K562 (cell line): ENCODE data around the gene THSD8. TPM values are rescaled to one million over a fixed set of nuclear protein-coding genes. Genes with fewer than 3 reads are reported as not detected.

Experiments
- CBFB ChIP-seq: sonication (generic); formaldehyde crosslinking; IDR thresholded peaks from 2 replicates; pipeline ENCODE4 v1.4.0; 2020; ENCODE audit warnings: mild to moderate bottlenecking, missing genetic modification reagents
- CREB1 ChIP-seq, 2 experiments: sonication (generic) in 1 of 2; formaldehyde crosslinking in 1 of 2; IDR thresholded peaks; 2 replicates each; pipeline versions ENCODE4 v1.6.1 to v1.8.0; 2012 to 2022; ENCODE audit warnings: inconsistent platforms in 1 of 2, mild to moderate bottlenecking in 1 of 2, missing genetic modification reagents in 1 of 2, moderate library complexity in 1 of 2
- CREM ChIP-seq: IDR thresholded peaks from 2 replicates; pipeline ENCODE4 v1.6.1; 2014; ENCODE audit warnings: antibody characterized with exemption, low read depth
- DEAF1 ChIP-seq: fragments of 450-650 bp; formaldehyde crosslinking; IDR thresholded peaks from 2 replicates; pipeline ENCODE4 v1.4.0; 2020; ENCODE audit warnings: mild to moderate bottlenecking, moderate library complexity
- E2F6 ChIP-seq, 2 experiments: IDR thresholded peaks; 2 replicates each; pipeline ENCODE4 v1.6.1; 2011; ENCODE audit warnings: borderline replicate concordance in 1 of 2, control low read depth in 1 of 2, low read depth in 1 of 2, low read length in 1 of 2, mild to moderate bottlenecking in 1 of 2, mixed read lengths in 1 of 2, moderate library complexity in 1 of 2; ENCODE audit not compliant: insufficient read depth in 1 of 2, insufficient read length in 1 of 2, poor library complexity in 1 of 2, severe bottlenecking in 1 of 2; ENCODE audit errors: extremely low read depth in 1 of 2
- FOS ChIP-seq: IDR thresholded peaks from 3 replicates; pipeline ENCODE4 v1.6.1; 2011; ENCODE audit not compliant: insufficient read length; ENCODE audit errors: extremely low read depth
- GATAD2B ChIP-seq: fragments of 450-650 bp; IDR thresholded peaks from 2 replicates; pipeline ENCODE4 v1.6.1; 2017; ENCODE audit warnings: mild to moderate bottlenecking, borderline replicate concordance
- HIVEP1 ChIP-seq: fragments of 250-450 bp; sonication (Bioruptor Pico); IDR thresholded peaks from 2 replicates; pipeline ENCODE4 v1.4.0; 2020; ENCODE audit warnings: mild to moderate bottlenecking
- HLTF ChIP-seq: fragments of 450-650 bp; IDR thresholded peaks from 2 replicates; pipeline ENCODE4 v1.6.1; 2016
- JUN ChIP-seq, 2 experiments: sonication (generic) in 1 of 2; formaldehyde crosslinking in 1 of 2; IDR thresholded peaks; 2 replicates each; pipeline versions ENCODE4 v1.6.1 to v1.8.0; 2012 to 2022; ENCODE audit warnings: borderline replicate concordance in 2 of 2, mild to moderate bottlenecking in 2 of 2, improper control_type of control experiment in 1 of 2, low read depth in 1 of 2, low read length in 1 of 2, missing genetic modification reagents in 1 of 2
- LCOR ChIP-seq: sonication (generic); formaldehyde crosslinking; IDR thresholded peaks from 2 replicates; pipeline ENCODE4 v1.8.0; 2022; ENCODE audit warnings: mild to moderate bottlenecking, missing genetic modification reagents
- MNT ChIP-seq, 2 experiments: fragments of 450-650 bp; conservative IDR thresholded peaks; 2 replicates each; pipeline ENCODE4 v1.6.1; 2017; ENCODE audit warnings: mild to moderate bottlenecking in 2 of 2, moderate library complexity in 2 of 2
- MTF1 ChIP-seq: fragments of 250-450 bp; sonication (Bioruptor Pico); IDR thresholded peaks from 2 replicates; pipeline ENCODE4 v1.9.0; 2021; ENCODE audit warnings: moderate library complexity, mild to moderate bottlenecking, inconsistent platforms, borderline replicate concordance
- NCOR1 ChIP-seq: fragments of 450-650 bp; IDR thresholded peaks from 2 replicates; pipeline ENCODE4 v1.6.1; 2016; ENCODE audit warnings: mild to moderate bottlenecking, moderate library complexity
- NFIC ChIP-seq: fragments of 450-650 bp; IDR thresholded peaks from 2 replicates; pipeline ENCODE4 v1.6.1; 2017; ENCODE audit warnings: mild to moderate bottlenecking, inconsistent platforms
- PML ChIP-seq: IDR thresholded peaks from 2 replicates; pipeline ENCODE4 v1.6.1; 2012; ENCODE audit warnings: low read length, inconsistent platforms
- RAD21 ChIP-seq, 2 experiments: fragments of 250-450 bp in 1 of 2; fragments of 450-650 bp in 1 of 2; sonication (Bioruptor Pico) in 1 of 2; formaldehyde crosslinking in 1 of 2; IDR thresholded peaks in 1 of 2; conservative IDR thresholded peaks in 1 of 2; 2 replicates each; pipeline versions ENCODE4 v1.4.0 to v1.8.0; 2020 to 2022; ENCODE audit warnings: mild to moderate bottlenecking in 2 of 2, moderate library complexity in 1 of 2
- RB1 ChIP-seq: fragments of 450-650 bp; IDR thresholded peaks from 2 replicates; pipeline ENCODE4 v1.6.1; 2017; ENCODE audit warnings: low read depth, mild to moderate bottlenecking
- RBM14 ChIP-seq: fragments of 200-400 bp; formaldehyde crosslinking; IDR thresholded peaks from 2 replicates; pipeline ENCODE4 v1.6.1; 2018; ENCODE audit warnings: low read depth, mild to moderate bottlenecking, low read length, moderate library complexity, borderline replicate concordance; ENCODE audit not compliant: insufficient read depth
- TBP ChIP-seq: optimal IDR thresholded peaks from 2 replicates; pipeline ENCODE3; 2011; ENCODE audit warnings: low read depth, low read length, improper control_type of control experiment
- TRIM24 ChIP-seq, 2 experiments: fragments of 450-650 bp; IDR thresholded peaks; 2 replicates each; pipeline ENCODE4 v1.6.1; 2016
- ZBTB17 ChIP-seq: fragments of 450-650 bp; formaldehyde crosslinking; IDR thresholded peaks from 2 replicates; pipeline ENCODE4 v1.4.0; 2020; ENCODE audit warnings: mild to moderate bottlenecking
- ZBTB7A ChIP-seq: IDR thresholded peaks from 2 replicates; pipeline ENCODE4 v1.6.1; 2011; ENCODE audit warnings: low read depth, mild to moderate bottlenecking, low read length, moderate library complexity, borderline replicate concordance; ENCODE audit not compliant: control insufficient read depth
- polyA plus RNA-seq, 8 experiments: library from polyadenylated mRNA; depleted of rRNA in 4 of 8; stranded (reverse) in 5 of 8; unstranded in 3 of 8; fragments of >200 nt; fragmentation: Nextera tagmentation in 2 of 8; fragmentation: Illumina TruSeq in 1 of 8; extraction: Ambion mirVana in 2 of 8; extraction: Trizol in 1 of 8; gene quantifications; 2 replicates each; pipeline versions ENCODE4 v1.2.1 to v1.2.3, GENCODE V29; 2011 to 2014; ENCODE audit warnings: inconsistent platforms in 1 of 8, missing spikeins in 1 of 8
- total RNA-seq, 7 experiments: library from RNA; depleted of rRNA in 6 of 7; stranded (reverse); fragments of >200 nt in 6 of 7; fragmentation: Illumina TruSeq in 2 of 7; extraction: Trizol in 2 of 7; gene quantifications; 2 replicates each; pipeline versions ENCODE4 v1.2.1 to v1.2.3, GENCODE V29; 2011 to 2021; ENCODE audit warnings: low replicate concordance in 1 of 7

THSD8 gene
- total and polyA plus RNA-seq, 9 of the 15 experiments (the other 6 are each of a cell fraction or from before 2014, with no cell fraction given): 8.4 to 42.4 (median 19.9) TPM; not detected in 2

- TF ChIP-seq MNT (conservative IDR thresholded peaks at IDR 0.05) (peak; percentile 37 to 65; a peak in 3 of 4 replicates), CBFB (CRISPR knock-in tag) (peak; percentile 97), PML (no peak), MTF1 (CRISPR knock-in tag) (no peak), HIVEP1 (no peak), TBP (no peak), E2F6 (IDR thresholded peaks at IDR 0.05; ENCODE audit: borderline replicate concordance in 1 of 2, extremely low read depth in 1 of 2, insufficient read depth in 1 of 2, insufficient read length in 1 of 2, low read depth in 1 of 2, low read length in 1 of 2, poor library complexity in 1 of 2, severe bottlenecking in 1 of 2) (peak in 1 of 2 experiments; percentile 42), ZBTB17 (no peak), GATAD2B (peak; percentile 72; the same call in 1 of the 2 replicates), LCOR (peak; percentile 84), ZBTB7A (peak; percentile 85), JUN (IDR thresholded peaks at IDR 0.05; ENCODE audit: borderline replicate concordance, low read depth, low read length) (0 out of 2 replicates have a peak, but pooled peaks have one; percentile 22), JUN (CRISPR knock-in tag; IDR thresholded peaks at IDR 0.05; ENCODE audit: borderline replicate concordance) (no peak), CREM (peak; percentile 86), NCOR1 (peak; percentile 40; the same call in 1 of the 2 replicates), CREB1 (IDR thresholded peaks at IDR 0.05) (peak; percentile 33; the same call in 1 of the 2 replicates), CREB1 (CRISPR knock-in tag; IDR thresholded peaks at IDR 0.05) (peak; percentile 82), RB1 (peak; percentile 85), HLTF (no peak), NFIC (no peak), RAD21 (CRISPR knock-in tag; conservative IDR thresholded peaks at IDR 0.05 in 1 of 2, IDR thresholded peaks at IDR 0.05 in 1 of 2) (peak; percentile 93 to 94), FOS (no peak), RBM14 (no peak), TRIM24 (IDR thresholded peaks at IDR 0.05) (no peak), DEAF1 (CRISPR knock-in tag) (peak; percentile 88)
Observed at GRCh38 chr19:12777217-12778016, 24.5 kb upstream of the THSD8 start (continued).
